ENCODE results near the gene TMCC1.

DNA sequence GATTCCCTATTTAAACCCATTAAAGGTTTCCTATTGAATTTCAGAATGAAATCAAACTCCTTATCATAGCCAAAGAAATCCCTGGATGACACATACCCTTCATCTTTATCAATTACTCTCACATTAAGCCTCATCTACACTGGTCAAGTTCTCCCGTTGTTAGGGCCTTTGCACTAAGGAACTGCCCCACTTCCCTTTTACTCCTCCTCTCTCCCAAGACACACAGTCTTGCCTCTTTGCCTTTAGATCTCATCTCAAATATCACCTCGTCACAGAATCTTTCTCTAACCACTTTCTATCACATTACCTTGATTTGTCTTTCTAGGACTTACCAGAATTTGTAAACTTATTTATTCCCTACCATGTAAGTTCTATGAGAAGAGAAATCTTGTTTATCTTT is 117.6 kb downstream of the TMCC1 start:
- TF ChIP-seq CTCF (IDR thresholded peaks at IDR 0.05): no peak
- no peak for TF ChIP-seq EP300 (IDR thresholded peaks at IDR 0.05; ENCODE audit: low read depth)
- no peak for TF ChIP-seq POLR2A (IDR thresholded peaks at IDR 0.05)
- no peak for TF ChIP-seq POLR2AphosphoS5 (IDR thresholded peaks at IDR 0.05)

All from transverse colon (tissue), 4 donors.